ENCODE data around the gene KCNAB1. TPM values are rescaled to one million over a fixed set of nuclear protein-coding genes. Genes with fewer than 3 reads are reported as not detected.

KCNAB1 gene
- total RNA-seq, 3 donors from 2014 or later (not counting 1 experiment from before 2014, with no cell fraction given): not detected

DNA sequence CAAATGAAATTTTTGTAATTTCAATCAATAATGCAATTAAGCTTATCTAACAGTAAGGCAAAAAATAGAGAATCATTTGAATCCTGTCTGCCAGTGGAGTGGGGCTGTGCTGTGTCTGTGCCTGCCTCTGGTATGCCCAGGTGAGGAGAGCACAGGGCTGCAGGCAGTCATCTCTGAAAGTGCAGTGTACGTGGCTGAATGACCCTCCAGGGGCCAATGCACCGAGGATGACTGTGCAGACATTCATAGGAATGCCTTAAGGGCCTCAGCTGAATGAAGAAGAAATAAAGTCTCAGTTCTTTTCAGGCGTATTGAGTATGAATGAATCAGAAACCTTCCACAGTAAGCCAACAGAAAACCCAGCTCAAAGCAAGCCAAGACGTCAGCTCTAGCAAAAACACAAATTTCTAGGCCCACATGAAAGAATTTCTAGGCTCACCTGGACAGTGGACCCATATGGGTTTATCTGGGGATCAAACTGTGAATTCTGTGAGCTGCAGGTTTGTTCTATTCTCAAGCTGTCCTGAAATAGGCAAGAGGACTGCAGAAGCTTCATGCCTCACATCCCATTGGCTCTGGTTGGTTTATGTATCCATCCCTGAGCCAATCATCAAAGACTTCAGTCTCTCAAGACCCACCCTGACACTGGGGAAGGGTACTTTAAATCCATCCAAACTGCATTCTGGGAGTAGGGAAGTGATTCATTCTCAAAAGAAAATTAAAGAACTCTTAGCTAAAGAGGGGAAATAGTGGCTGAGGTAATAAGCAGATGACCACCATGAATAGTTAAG lies 311.2 kb downstream of the KCNAB1 start:
- Mint-ChIP-seq H3K36me3 (no peaks in the 10 kb centered on the region), H3K9me3 (no peaks in the 10 kb centered on the region), H3K27ac (no peak overlapping the region), H3K4me1 (no peaks in the 10 kb centered on the region), H3K27me3 (ENCODE audit: low read depth in 2 of 2) (peaks cover 9 to 12% of the 10 kb centered on the region in 2 donors), H3K4me3 (no peak overlapping the region)
- H3K27ac ChIP-seq (ENCODE audit: low read length): no peak overlapping the region
- no peak overlapping the region for H3K4me3 ChIP-seq (ENCODE audit: low read length)
- H3K36me3 ChIP-seq (ENCODE audit: control insufficient read depth, insufficient read depth, low read length): no peaks in the 10 kb centered on the region
- no peaks in the 10 kb centered on the region for H3K4me1 ChIP-seq (ENCODE audit: control insufficient read depth, insufficient read depth, low read length)
- DNase-seq (no peak), ATAC-seq (no peak)
- 76% methylated on average over 4 of the region's 4 CpGs for WGBS (ENCODE audit: insufficient coverage)
- H3K9me3 ChIP-seq (ENCODE audit: control insufficient read depth, insufficient read depth, low read length): no peaks in the 10 kb centered on the region
- intact Hi-C loops (cut with micrococcal nuclease): no loop called here
- H3K27me3 ChIP-seq (ENCODE audit: control insufficient read depth, insufficient read depth, low read length): no peaks in the 10 kb centered on the region
- TF ChIP-seq, protein P1, sequence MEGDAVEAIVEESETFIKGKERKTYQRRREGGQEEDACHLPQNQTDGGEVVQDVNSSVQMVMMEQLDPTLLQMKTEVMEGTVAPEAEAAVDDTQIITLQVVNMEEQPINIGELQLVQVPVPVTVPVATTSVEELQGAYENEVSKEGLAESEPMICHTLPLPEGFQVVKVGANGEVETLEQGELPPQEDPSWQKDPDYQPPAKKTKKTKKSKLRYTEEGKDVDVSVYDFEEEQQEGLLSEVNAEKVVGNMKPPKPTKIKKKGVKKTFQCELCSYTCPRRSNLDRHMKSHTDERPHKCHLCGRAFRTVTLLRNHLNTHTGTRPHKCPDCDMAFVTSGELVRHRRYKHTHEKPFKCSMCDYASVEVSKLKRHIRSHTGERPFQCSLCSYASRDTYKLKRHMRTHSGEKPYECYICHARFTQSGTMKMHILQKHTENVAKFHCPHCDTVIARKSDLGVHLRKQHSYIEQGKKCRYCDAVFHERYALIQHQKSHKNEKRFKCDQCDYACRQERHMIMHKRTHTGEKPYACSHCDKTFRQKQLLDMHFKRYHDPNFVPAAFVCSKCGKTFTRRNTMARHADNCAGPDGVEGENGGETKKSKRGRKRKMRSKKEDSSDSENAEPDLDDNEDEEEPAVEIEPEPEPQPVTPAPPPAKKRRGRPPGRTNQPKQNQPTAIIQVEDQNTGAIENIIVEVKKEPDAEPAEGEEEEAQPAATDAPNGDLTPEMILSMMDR (IDR thresholded peaks at IDR 0.05): no peak

DNA sequence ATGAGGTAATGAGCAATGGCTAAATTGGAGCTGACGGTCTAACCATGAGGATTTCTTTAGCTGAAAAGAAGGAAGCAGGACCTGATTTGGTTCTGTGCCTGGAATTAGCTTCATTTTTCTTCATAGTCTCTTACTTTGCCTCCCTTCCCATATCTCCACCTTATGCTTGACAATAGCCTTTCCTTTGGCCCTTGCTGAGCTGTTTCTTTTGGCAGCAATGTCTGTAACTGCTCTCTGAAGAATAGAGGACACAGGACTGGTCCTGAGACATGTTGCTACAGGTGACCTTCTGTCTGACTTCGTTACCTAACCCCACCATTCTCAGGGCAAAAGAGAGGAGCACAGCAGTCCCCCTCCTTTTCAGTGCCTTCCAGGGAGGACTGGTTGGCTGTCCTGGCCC lies 312.2 kb downstream of the KCNAB1 start:
- TF ChIP-seq, protein P1 (IDR thresholded peaks at IDR 0.05): no peak
- Mint-ChIP-seq H3K9me3 (no peaks in the 10 kb centered on the region), H3K36me3 (no peaks in the 10 kb centered on the region), H3K4me3 (no peak overlapping the region), H3K27me3 (ENCODE audit: low read depth in 2 of 2) (peaks cover 15 to 16% of the 10 kb centered on the region in 2 donors), H3K27ac (no peak overlapping the region), H3K4me1 (no peaks in the 10 kb centered on the region)
- H3K36me3 ChIP-seq (ENCODE audit: control insufficient read depth, insufficient read depth, low read length): no peaks in the 10 kb centered on the region
- H3K27ac ChIP-seq (ENCODE audit: low read length): no peak overlapping the region
- no peaks in the 10 kb centered on the region for H3K9me3 ChIP-seq (ENCODE audit: control insufficient read depth, insufficient read depth, low read length)
- no peak for DNase-seq
- intact Hi-C loops (cut with micrococcal nuclease): no loop called here
- H3K27me3 ChIP-seq (ENCODE audit: control insufficient read depth, insufficient read depth, low read length): no peaks in the 10 kb centered on the region
- H3K4me3 ChIP-seq (ENCODE audit: low read length): no peak overlapping the region
- H3K4me1 ChIP-seq (ENCODE audit: control insufficient read depth, insufficient read depth, low read length): no peaks in the 10 kb centered on the region
- 75% methylated on average over 2 of the region's 2 CpGs for WGBS (ENCODE audit: insufficient coverage)
- ATAC-seq: no peak

DNA sequence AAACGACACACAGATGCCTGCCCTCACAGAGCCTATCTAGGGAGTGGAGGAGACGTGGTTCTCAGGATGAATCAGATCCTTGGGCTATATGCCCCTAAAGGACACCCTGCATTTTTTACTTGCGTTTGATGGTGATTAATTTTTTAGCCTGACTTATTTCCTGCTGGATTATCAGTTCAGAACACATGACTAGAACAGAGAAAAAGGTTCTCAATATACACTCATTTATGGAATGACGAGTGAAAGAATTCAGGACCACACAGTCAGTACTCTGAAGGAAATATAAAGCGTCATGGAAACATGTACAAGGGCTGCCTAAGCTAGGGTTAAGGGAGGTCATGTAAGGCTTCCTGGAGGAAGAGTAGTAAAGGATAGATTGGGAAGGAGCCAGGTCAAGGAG lies 312.8 kb downstream of the KCNAB1 start:
- H3K4me1 Mint-ChIP-seq: no peaks in the 10 kb centered on the region
- Histone ChIP-seq H3K4me1 (ENCODE audit: control insufficient read depth, insufficient read depth, low read length) (no peaks in the 10 kb centered on the region), H3K36me3 (ENCODE audit: control insufficient read depth, insufficient read depth, low read length) (no peaks in the 10 kb centered on the region), H3K4me3 (ENCODE audit: low read length) (no peak overlapping the region), H3K27ac (ENCODE audit: low read length) (no peak overlapping the region), H3K27me3 (ENCODE audit: control insufficient read depth, insufficient read depth, low read length) (no peaks in the 10 kb centered on the region), H3K9me3 (ENCODE audit: control insufficient read depth, insufficient read depth, low read length) (no peaks in the 10 kb centered on the region)
- no peak for ATAC-seq
- no peak for DNase-seq
- no peak overlapping the region for H3K27ac Mint-ChIP-seq
- no peak overlapping the region for H3K4me3 Mint-ChIP-seq
- H3K36me3 Mint-ChIP-seq: no peaks in the 10 kb centered on the region
- WGBS (ENCODE audit: insufficient coverage): 78% methylated on average over 5 of the region's 5 CpGs
- TF ChIP-seq, protein P1 (IDR thresholded peaks at IDR 0.05): no peak
- H3K9me3 Mint-ChIP-seq: no peaks in the 10 kb centered on the region
- intact Hi-C loops (cut with micrococcal nuclease): no loop called here
- H3K27me3 Mint-ChIP-seq (ENCODE audit: low read depth in 2 of 2): peaks cover 15 to 16% of the 10 kb centered on the region in 2 donors

DNA sequence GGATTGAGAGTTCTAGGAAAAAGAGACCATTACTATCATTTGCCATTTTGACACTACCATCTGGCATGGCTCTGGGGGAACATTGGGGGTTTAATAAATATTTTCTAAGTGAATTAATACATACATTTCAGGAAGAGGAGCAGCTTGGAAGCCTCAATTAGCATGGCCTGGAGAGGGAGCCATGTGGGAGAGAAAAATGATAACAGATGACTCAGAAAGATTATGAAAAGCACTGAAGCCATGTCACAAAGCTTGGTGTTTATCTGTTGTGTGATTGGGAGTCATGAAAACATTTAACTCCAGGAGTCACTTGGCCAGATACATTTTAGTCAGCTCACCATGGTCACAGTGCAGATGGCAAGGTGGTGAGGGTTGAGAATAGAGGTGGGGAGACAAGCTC lies 313.5 kb downstream of the KCNAB1 start:
- Histone ChIP-seq H3K27me3 (ENCODE audit: control insufficient read depth, insufficient read depth, low read length) (no peaks in the 10 kb centered on the region), H3K9me3 (ENCODE audit: control insufficient read depth, insufficient read depth, low read length) (no peaks in the 10 kb centered on the region), H3K27ac (ENCODE audit: low read length) (no peak overlapping the region), H3K4me1 (ENCODE audit: control insufficient read depth, insufficient read depth, low read length) (no peaks in the 10 kb centered on the region), H3K4me3 (ENCODE audit: low read length) (no peak overlapping the region), H3K36me3 (ENCODE audit: control insufficient read depth, insufficient read depth, low read length) (no peaks in the 10 kb centered on the region)
- intact Hi-C loops (cut with micrococcal nuclease): no loop called here
- no peak for ATAC-seq
- no peak overlapping the region for H3K4me3 Mint-ChIP-seq
- H3K36me3 Mint-ChIP-seq: no peaks in the 10 kb centered on the region
- DNase-seq: no peak
- H3K4me1 Mint-ChIP-seq: no peaks in the 10 kb centered on the region
- TF ChIP-seq, protein P1 (IDR thresholded peaks at IDR 0.05): no peak
- H3K27me3 Mint-ChIP-seq (ENCODE audit: low read depth in 2 of 2): peaks cover 15 to 16% of the 10 kb centered on the region in 2 donors
- H3K9me3 Mint-ChIP-seq: no peaks in the 10 kb centered on the region
- no peak overlapping the region for H3K27ac Mint-ChIP-seq

Data from natural killer cell (primary cell).